Fibroblast of lung (primary cell): Measurements from ENCODE around the gene RIPK1. TPM values are rescaled to one million over a fixed set of nuclear protein-coding genes. Genes with fewer than 3 reads are reported as not detected.
"Not testable (repeated sequence)": the region's sequence is repeated elsewhere in the genome, so short reads cannot be mapped to it uniquely, and the experiment has no call there.

Source experiments
- DNase-seq, 2 donors: peaks; one replicate each; pipeline versions ENCODE4 v3.0.0 to v3.0.0-alpha.2; 2010; ENCODE audit warnings: low read depth in 2 of 2
- H2AFZ ChIP-seq: 2 replicates; pipeline ENCODE4 v1.5.1; 2012; ENCODE audit warnings: low read length, control low read depth, inconsistent platforms
- H3K27ac ChIP-seq: 2 replicates; pipeline ENCODE4 v1.5.1; 2011; ENCODE audit warnings: low read length, control low read depth; ENCODE audit not compliant: insufficient read depth
- H3K27me3 ChIP-seq: 2 replicates; pipeline ENCODE4 v1.5.1; 2011; ENCODE audit warnings: mild to moderate bottlenecking, low read length; ENCODE audit not compliant: control insufficient read depth, insufficient read depth
- H3K36me3 ChIP-seq: 2 replicates; pipeline ENCODE4 v1.5.1; 2011; ENCODE audit warnings: low read length; ENCODE audit not compliant: control insufficient read depth, insufficient read depth
- H3K4me1 ChIP-seq: 2 replicates; pipeline ENCODE4 v1.5.1; 2011; ENCODE audit warnings: low read length; ENCODE audit not compliant: control insufficient read depth, insufficient read depth; ENCODE audit errors: extremely low read depth
- H3K4me2 ChIP-seq: 2 replicates; pipeline ENCODE4 v1.5.1; 2011; ENCODE audit warnings: low read length, control low read depth; ENCODE audit not compliant: insufficient read depth; ENCODE audit errors: extremely low read depth
- H3K4me3 ChIP-seq, 4 experiments: fragments of 200-600 bp in 1 of 4; sonication (generic) in 1 of 4; replicated peaks in 1 of 4; 2 replicates each; pipeline ENCODE4 v1.5.1; 2011 to 2016; ENCODE audit warnings: low read length in 4 of 4, low read depth in 3 of 4, mild to moderate bottlenecking in 3 of 4, control low read depth in 2 of 4, inconsistent platforms in 1 of 4, mixed read lengths in 1 of 4; ENCODE audit not compliant: insufficient read depth in 1 of 4; ENCODE audit errors: control extremely low read depth in 1 of 4
- H3K79me2 ChIP-seq: 2 replicates; pipeline ENCODE4 v1.5.1; 2012; ENCODE audit warnings: mild to moderate bottlenecking, low read length, inconsistent platforms; ENCODE audit not compliant: control insufficient read depth, insufficient read depth
- H3K9ac ChIP-seq: 2 replicates; pipeline ENCODE4 v1.5.1; 2011; ENCODE audit warnings: mild to moderate bottlenecking, low read length, control low read depth; ENCODE audit not compliant: insufficient read depth
- H3K9me3 ChIP-seq: 2 replicates; pipeline ENCODE4 v1.5.1; 2012; ENCODE audit warnings: low read depth, low read length; ENCODE audit not compliant: control insufficient read depth, insufficient read depth
- H4K20me1 ChIP-seq: 2 replicates; pipeline ENCODE4 v1.5.1; 2011; ENCODE audit warnings: low read length; ENCODE audit not compliant: control insufficient read depth, insufficient read depth; ENCODE audit errors: extremely low read depth
- EZH2 ChIP-seq: IDR thresholded peaks from 2 replicates; pipeline ENCODE4 v1.5.1; 2012; ENCODE audit warnings: low read length, control low read depth, mild to moderate bottlenecking; ENCODE audit errors: missing control alignments
- polyA plus RNA-seq, 2 donors: library from polyadenylated mRNA; depleted of rRNA in 1 of 2; stranded (reverse) in 1 of 2; unstranded in 1 of 2; fragments of >200 nt; gene quantifications; 2 replicates each; pipeline ENCODE4 v1.2.1, GENCODE V29; 2011 to 2012; ENCODE audit warnings: missing spikeins in 1 of 2
- total RNA-seq: library from RNA; depleted of rRNA; stranded (reverse); fragments of >200 nt; gene quantifications from 2 replicates; pipeline ENCODE4 v1.2.1, GENCODE V29; 2014
- TF ChIP-seq, protein P1 (sequence below), 2 donors: IDR thresholded peaks in 1 of 2; conservative IDR thresholded peaks in 1 of 2; 1 replicate in 1 of 2; 2 replicates in 1 of 2; pipeline ENCODE4 v1.5.1; 2011 to 2012; ENCODE audit warnings: low read length in 2 of 2, control low read depth in 1 of 2, inconsistent platforms in 1 of 2, low read depth in 1 of 2, mild to moderate bottlenecking in 1 of 2

Gene RIPK1
- total and polyA plus RNA-seq, 2 donors (not counting 1 experiment from before 2014, with no cell fraction given) = 22.1 to 29.3 TPM

DNA sequence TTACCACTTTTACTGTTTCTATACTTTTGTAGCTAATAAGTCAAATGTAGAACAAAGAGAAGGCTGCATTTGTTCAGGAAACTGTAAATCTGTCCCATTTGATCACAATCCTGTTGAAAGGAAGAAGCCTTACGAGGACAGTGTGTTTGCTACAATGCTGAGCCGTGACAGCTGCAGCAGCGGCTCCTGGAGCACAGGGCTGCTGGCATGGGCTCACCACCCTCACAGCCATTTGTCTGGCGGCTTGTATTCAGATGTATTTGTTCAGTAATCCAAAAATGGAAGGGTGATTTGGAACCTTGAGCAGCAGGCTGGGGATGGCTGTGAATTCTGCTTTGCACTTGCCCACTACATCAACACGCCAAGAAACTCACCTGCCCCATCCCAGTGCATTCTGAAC lies 83.4 kb downstream of the RIPK1 start:
- H3K79me2 ChIP-seq = peaks cover 2% of the 10 kb centered on the region
- H3K9ac ChIP-seq = no peak overlapping the region
- H3K27ac ChIP-seq = no peak overlapping the region
- H3K4me3 ChIP-seq = no peak overlapping the region
- H3K36me3 ChIP-seq = peaks cover 1% of the 10 kb centered on the region
- no peaks in the 10 kb centered on the region for H3K4me1 ChIP-seq
- no peak for TF ChIP-seq EZH2
- TF ChIP-seq, protein P1, sequence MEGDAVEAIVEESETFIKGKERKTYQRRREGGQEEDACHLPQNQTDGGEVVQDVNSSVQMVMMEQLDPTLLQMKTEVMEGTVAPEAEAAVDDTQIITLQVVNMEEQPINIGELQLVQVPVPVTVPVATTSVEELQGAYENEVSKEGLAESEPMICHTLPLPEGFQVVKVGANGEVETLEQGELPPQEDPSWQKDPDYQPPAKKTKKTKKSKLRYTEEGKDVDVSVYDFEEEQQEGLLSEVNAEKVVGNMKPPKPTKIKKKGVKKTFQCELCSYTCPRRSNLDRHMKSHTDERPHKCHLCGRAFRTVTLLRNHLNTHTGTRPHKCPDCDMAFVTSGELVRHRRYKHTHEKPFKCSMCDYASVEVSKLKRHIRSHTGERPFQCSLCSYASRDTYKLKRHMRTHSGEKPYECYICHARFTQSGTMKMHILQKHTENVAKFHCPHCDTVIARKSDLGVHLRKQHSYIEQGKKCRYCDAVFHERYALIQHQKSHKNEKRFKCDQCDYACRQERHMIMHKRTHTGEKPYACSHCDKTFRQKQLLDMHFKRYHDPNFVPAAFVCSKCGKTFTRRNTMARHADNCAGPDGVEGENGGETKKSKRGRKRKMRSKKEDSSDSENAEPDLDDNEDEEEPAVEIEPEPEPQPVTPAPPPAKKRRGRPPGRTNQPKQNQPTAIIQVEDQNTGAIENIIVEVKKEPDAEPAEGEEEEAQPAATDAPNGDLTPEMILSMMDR (conservative IDR thresholded peaks at IDR 0.05 in 1 of 2, IDR thresholded peaks at IDR 0.05 in 1 of 2; ENCODE audit: low read depth in 1 of 2, low read length in 2 of 2) = no peak
- no peak overlapping the region for H2AFZ ChIP-seq
- H3K27me3 ChIP-seq = no peaks in the 10 kb centered on the region
- no peak for DNase-seq
- H4K20me1 ChIP-seq = no peaks in the 10 kb centered on the region
- H3K4me2 ChIP-seq = no peak overlapping the region
- H3K9me3 ChIP-seq = no peaks in the 10 kb centered on the region

DNA sequence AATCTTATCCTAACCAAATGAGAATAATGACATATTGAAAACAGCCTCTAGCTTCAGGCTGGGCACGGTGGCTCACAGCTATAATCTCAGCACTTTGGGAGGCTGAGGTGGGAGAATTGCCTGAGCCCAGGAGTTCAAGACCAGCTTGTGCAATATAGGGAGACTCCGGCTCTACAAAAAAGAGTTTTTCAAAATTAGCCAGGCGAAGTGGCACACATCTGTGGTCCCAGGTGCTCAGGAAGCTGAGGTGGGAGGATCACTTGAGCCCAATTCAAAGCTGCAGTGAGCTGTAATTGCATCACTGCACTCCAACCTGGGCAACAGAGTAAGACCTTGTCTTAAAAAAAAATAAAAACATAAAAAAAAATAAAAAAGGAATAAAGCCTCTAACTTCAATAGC lies 84.4 kb downstream of the RIPK1 start:
- H3K36me3 ChIP-seq = peaks cover 1% of the 10 kb centered on the region
- no peaks in the 10 kb centered on the region for H3K9me3 ChIP-seq
- no peak overlapping the region for H3K4me2 ChIP-seq
- no peaks in the 10 kb centered on the region for H4K20me1 ChIP-seq
- H3K27ac ChIP-seq = no peak overlapping the region
- no peak for DNase-seq
- H3K4me3 ChIP-seq = no peak overlapping the region
- H2AFZ ChIP-seq = no peak overlapping the region
- TF ChIP-seq, protein P1 (conservative IDR thresholded peaks at IDR 0.05 in 1 of 2, IDR thresholded peaks at IDR 0.05 in 1 of 2; ENCODE audit: low read depth in 1 of 2, low read length in 2 of 2) = no peak
- TF ChIP-seq EZH2 = no peak
- no peaks in the 10 kb centered on the region for H3K27me3 ChIP-seq
- H3K9ac ChIP-seq = no peak overlapping the region
- H3K79me2 ChIP-seq = peaks cover 5% of the 10 kb centered on the region
- no peaks in the 10 kb centered on the region for H3K4me1 ChIP-seq

DNA sequence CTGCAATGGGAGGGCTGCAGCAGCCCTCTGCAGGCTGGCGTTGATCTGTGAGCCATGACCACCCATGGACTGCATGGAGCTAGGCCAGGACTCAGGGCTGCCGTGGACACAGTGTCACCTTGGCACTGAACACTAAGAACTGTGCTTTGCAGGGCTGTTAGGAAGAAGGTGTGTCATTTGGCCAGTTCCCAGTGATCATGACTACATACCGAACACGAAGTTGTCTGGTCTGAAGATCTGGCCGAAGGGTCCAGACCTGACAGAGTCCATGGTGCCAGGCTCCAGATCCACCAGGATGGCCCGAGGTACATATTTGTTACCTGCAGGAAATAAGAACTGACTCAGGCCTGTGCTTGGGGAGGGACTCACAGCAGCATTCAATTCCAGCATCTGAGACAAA lies 87.1 kb downstream of the RIPK1 start:
- H3K4me1 ChIP-seq, H3K36me3 ChIP-seq, DNase-seq, H3K79me2 ChIP-seq, H3K9me3 ChIP-seq, H3K27ac ChIP-seq, H3K4me2 ChIP-seq, H3K9ac ChIP-seq, H2AFZ ChIP-seq, H4K20me1 ChIP-seq, H3K27me3 ChIP-seq: not testable (repeated sequence)
- peak overlapping the region in 1 of 4 experiments; percentile 83 for H3K4me3 ChIP-seq

DNA sequence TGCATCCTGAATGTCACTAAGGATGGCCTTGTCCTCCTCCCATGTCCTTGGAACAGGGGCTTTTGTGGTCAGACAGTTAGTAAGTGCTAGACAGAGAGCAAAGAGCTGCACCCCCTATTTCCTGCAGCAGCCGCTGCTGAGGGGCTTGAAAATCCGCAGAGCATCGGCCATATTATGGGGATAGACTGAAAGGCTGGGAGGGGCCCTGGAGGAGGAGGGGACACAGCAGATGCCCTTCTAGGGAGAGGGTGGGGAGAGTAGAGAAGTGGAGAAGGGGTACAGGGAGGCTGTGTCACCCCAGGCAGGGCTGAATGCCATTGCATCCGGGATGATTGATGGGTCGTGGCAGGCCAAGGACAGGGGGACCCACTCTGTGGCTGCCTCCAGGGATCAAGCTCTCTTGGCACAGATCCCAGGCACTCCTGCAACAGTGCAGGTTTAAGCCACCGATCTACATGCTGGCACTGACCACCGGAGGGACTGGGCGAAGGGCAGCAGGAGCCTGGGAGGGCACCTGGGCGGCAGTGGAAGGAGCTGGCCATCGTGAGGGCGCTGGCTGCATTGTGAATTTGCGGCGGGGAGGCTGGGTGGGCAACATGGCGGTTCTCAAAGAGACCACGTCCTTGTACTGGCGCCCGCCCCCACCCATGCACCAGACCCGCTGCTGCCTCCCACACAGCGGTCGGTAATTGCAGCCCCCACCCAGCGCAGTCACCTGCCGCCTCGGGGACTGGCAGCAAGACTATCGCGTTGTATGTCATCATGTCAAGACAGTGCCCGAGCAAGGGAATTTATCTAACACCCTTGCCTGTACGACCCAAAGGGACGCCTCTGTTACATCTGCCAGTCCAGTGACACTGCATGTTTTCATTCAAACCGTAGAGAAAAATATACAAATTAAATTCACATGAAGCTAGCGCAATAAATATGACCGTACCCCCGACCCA lies 88.2 kb downstream of the RIPK1 start:
- Histone ChIP-seq H3K4me2 (peak overlapping the region; percentile 89), H3K4me3 (peak overlapping the region; percentile 73 to 91 (median 78)), H3K9ac (peak overlapping the region; percentile 96), H3K27ac (peak overlapping the region; percentile 84)
- not testable (repeated sequence) for H3K4me1 ChIP-seq, H2AFZ ChIP-seq, H3K9me3 ChIP-seq, H3K79me2 ChIP-seq, H3K27me3 ChIP-seq, H3K36me3 ChIP-seq, H4K20me1 ChIP-seq
- peak in 1 of 2 donors; percentile 27 for DNase-seq
